ENCODE measurements around the gene ICA1.

The ICA1 gene

DNA sequence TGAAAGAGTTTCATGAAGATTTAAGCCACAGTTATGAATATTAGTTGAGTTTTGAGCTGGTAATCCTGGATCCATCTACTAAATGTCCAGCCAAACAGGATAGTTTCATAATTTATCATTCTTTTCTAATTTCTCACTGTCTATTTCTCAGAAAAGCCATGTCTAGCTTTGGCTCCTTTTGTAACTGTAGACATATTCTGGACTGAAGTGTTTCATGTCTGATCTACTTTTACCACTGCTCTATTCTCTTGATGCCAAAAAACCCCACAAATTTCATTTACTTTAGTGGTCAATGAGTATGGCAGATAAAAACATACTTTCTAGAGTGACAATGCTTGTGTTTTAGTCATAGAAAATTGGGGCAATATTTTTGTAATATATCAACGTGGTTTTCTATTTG is 61.2 kb downstream of the ICA1 start:
- DNase-seq (ENCODE audit: low read depth): no peak

DNA sequence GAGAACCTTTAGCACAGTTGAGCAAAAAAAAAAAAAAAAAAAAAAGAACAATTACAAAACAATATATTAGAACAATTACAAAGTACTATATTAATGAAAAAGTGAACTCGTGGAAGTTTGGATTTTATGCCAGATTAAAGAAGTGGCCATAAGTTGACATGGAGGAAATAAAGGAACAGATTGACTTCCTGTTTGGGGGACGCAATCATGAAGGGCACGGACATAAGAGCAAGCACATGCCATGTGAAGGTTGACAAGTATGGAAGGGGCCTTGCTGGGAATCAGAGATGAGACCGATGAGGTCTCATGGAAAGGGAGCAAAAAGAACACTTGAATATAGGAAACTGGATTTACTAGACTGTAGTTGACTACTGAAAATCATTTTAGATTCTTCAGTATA is 61.7 kb downstream of the ICA1 start:
- no peak for DNase-seq (ENCODE audit: low read depth)

DNA sequence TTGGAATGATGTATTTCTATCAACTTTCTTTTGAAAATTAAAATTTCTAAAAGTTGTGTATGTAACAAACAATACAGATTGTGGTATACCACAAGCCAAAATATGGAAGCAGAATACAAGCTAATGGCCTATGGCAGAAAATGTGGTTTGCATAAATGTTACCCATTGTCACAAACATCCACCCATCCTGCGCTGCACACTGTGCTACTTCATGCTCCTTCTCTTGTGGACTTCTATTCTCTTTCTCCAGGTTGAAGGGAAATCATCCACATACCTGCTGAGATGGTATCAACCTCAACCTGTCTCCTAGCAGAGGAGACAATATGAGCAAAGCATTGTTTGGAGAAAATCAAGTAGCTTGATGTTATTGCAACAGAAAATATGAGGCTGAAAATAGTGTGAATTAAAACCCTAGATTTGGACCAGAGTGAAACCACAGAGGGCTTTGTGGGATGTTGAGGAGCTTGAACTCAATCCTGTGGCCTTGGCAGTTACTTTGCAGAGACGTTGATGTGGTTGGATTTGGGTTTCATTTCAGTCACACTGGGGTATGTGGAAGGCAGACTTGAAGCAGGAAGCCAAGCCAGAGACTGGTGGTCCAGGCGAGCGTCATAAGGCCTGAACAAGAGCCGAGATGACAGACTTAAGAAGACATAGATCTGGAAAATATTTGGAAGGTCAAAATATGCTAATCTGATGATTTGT is 63.8 kb downstream of the ICA1 start:
- DNase-seq (ENCODE audit: low read depth): no peak

DNA sequence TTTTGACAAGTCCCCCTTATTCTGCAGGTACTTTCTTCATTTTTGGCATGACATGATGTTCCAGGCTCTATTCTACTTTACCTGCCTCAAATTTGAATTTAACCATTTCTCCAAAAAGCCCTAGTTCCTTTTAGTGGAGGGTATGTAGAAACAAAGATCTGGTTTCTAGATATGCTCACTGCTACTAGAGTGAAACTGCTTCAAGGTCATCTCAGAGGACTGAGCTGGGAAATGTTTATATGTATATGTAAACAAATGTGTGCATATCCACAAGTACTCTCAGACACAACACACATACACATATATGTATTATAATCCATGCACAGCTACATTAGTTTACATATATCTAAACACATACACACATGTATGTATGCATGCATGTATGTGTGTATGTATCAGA is 69.1 kb downstream of the ICA1 start:
- DNase-seq (ENCODE audit: low read depth): no peak

DNA sequence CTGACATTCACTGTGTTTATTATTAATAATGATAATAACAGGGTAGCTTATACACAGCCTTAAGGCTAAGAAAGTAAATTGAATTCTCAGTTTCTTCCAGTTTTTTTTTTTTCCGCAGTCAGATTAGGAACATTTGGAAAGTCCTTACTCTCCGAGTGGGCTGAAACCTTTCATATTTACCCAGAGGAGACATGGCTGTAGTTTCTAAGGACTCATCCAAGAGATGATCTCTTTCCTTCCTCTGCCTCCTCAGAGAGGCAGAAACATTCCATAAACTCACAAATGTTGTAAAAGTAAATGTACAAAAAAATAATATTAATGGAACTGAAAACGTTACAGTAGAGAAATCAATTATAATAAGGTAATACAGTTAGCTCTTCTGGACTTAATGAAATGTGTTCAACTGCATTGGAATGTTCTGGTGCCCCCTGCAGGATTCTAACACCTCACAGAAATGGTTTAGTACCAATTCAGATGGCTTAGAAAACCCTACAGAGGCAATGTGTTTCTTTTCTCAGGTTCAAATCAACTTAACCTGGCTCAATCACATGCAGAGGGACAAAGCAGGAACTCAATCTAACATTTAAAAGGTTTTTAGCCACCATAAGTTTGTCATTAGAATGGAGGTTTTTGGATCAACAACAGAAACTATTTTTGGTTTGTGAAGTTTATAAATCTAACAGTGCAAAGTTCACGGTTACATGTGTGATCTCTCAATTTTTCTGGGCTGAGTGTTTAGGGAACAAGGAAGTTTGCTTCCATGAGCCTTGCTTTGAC is 71.7 kb downstream of the ICA1 start:
- DNase-seq (ENCODE audit: low read depth): peak; percentile 60

GRCh38 chr7:8189625-8190024 is 72.3 kb downstream of the ICA1 start:
- no peak for DNase-seq (ENCODE audit: low read depth)

DNA sequence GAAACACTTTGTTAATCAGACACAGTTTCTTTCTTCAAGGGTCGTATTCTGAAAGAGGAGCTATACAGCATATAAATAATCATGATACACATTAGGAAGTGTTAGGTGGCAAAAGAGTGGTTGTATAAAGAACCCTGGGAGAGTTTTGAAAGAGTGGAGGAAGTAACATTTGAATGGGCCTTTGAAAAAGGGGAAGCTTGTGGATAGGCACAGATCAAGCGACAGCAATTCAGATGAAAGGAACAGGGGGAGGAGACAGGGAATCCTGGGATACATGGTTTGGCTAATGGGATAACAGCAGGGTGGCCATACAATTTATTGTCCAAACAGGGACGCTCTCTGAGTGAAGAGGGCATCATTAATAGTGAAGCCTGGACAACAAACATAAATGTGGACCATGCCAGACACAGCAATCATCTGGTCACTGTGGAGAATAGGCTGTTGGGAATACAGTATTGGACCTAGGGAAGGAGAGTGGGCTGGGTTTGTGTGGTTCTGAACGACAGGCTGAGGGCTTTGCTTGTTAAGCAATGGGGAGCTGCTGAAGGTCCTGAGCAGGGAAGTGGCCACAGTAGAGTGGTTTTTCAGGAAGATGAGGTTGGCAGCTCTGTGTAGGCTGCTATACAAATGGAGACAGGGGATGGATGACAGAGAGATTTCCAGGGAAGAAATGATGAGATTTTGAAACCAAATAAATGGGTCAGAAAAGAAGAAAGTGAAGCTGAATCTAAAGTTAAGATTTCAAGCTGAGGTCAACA is 75.9 kb downstream of the ICA1 start:
- DNase-seq (ENCODE audit: low read depth): no peak

GRCh38 chr7:8184221-8184620 is 77.7 kb downstream of the ICA1 start:
- no peak for DNase-seq (ENCODE audit: low read depth)

DNA sequence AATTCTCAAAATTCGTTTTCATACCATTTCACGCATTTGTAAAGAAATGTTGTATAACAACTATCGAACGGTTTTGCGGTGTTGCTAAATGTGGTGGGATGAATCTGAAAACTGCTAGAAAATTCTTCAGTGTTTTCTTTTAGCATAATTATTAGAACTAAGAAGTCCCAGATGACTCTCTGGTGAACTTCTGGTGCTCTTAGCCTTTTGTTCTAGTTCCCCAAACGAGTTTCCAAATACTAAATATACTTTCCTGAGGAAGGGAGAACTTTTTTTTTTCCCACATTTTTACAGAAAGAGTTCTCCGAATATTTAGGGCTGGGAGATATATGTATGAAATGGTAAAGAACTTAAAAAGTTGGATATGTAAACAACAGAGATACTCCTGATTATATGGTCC is 82.5 kb downstream of the ICA1 start:
- no peak for DNase-seq (ENCODE audit: low read depth)

- DNase-seq (ENCODE audit: low read depth): no peak
These were observed 83.6 kb downstream of the ICA1 start for GRCh38 chr7:8178353-8178752.

GRCh38 chr7:8177109-8177933 is 84.6 kb downstream of the ICA1 start:
- DNase-seq (ENCODE audit: low read depth): no peak

DNA sequence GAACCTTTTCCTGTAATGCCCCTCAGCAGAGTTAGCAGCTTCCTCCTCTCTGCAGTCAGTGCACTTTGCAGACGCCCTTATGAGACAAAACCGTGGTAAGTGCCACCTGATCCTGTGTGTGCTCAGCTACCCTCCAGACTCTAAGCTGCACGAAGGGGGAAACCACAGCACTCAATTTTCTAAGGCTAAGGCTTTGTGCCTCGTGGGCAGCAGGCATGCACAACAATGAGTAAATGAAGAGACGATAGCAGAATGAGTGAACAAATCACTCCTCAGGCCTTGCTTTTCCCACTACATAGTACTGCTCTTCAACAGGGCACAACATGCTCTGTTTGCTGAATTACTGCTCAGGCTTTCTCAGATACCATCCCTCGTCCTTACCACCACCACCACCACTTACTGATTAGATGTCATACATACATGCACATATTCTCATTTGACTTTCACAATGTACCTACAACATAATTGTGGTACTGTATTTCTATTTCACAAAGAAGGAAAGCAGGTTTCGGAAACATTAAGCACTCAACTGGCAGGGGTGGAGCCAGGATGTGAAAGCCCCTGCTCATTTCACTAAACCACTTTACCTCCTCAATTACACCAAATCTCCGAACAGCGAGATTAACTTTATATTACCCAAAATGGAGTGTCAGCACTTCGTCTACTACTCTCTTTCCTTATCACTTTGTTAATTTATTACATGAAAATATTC is 85.4 kb downstream of the ICA1 start:
- DNase-seq (ENCODE audit: low read depth): no peak

- no peak for DNase-seq (ENCODE audit: low read depth)
These were observed 86.0 kb downstream of the ICA1 start for GRCh38 chr7:8175929-8176369.

DNA sequence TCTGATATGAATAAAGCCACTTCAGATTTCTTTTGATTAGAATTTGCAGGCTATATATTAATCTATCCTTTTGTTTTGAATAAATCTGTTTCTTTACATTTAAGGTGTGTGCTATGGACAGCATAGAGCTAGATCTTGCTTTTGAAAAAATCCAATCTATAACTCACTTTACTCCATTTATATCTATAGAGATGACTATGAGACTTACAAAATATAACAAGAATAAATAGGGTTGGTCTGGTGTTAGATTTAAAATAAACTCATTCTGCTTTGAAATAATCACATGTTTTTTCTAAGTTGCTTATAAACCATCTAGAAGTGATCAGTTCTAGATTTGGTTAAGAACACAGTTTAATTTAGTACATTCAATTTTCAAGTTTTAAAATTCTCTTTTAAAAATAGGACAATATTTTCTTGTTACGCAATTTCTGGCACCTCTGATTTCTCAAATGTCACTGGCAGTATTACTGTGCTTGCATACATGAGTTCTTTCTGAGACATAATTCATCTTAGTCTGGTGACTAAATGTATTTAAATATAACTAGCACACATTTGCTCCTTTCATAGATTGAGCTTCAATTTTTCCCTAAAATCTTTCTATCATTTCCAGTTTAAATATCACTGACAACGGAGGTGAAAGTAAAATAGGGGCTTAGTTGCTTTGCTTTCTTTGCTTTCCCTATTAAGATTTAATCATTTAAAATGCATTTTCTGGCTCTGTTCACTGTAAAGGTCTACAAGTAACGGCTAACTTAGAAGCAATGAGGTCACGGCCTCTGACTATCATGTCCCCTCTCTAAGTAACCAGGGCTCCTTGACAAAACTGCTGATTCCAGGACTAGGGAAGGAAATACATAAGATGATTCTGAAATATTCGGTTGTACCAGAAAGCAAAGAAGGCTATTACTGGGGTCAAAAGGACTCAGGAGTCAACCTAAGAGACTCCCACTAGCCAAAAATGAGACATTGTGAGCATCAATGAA is 89.3 kb downstream of the ICA1 start:
- no peak for DNase-seq (ENCODE audit: low read depth)

GRCh38 chr7:8169171-8169570 is 92.8 kb downstream of the ICA1 start:
- DNase-seq (ENCODE audit: low read depth): no peak

- DNase-seq (ENCODE audit: low read depth): no peak
These were observed 93.6 kb downstream of the ICA1 start for GRCh38 chr7:8168336-8168735.

DNA sequence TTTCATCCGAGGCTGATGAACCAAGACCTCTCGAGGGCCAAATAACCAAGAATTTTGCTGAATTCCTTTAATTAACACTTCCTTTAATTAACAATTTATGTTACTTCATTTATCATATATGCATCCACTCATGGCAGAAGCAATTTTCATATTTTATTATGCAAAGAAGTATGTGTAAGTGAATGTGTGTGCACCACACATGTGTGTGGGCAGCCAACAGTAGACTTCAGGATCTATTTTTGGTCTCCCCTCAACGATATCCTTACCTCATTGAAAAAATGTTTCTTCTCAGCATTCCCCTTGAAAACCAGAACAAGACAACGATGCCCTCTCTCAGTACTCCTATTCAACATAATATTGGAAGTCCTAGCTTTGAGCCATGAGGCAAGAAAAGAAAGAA is 96.8 kb downstream of the ICA1 start:
- no peak for DNase-seq (ENCODE audit: low read depth)

- DNase-seq (ENCODE audit: low read depth): no peak
These were observed 99.8 kb downstream of the ICA1 start for GRCh38 chr7:8162181-8162580.

- no peak for DNase-seq (ENCODE audit: low read depth)
These were observed 100.6 kb downstream of the ICA1 start for GRCh38 chr7:8161364-8161828.

- DNase-seq (ENCODE audit: low read depth): peak; percentile 6
These were observed 101.1 kb downstream of the ICA1 start for GRCh38 chr7:8160779-8161345.

Measured in EH (cell line).